H1 (cell line): ENCODE results near the gene CDC42EP2. TPM values are rescaled to one million over a fixed set of nuclear protein-coding genes. Genes with fewer than 3 reads are reported as not detected.

Experiments
- CTCF ChIA-PET: fragments of 300-600 bp; sonication (Branson Sonifier 250); formaldehyde crosslinking; loops from one replicate; lab custom pipeline; 2021; ENCODE audit not compliant: partially characterized antibody; lab: Charles Lee
- POLR2A ChIA-PET: fragments of 300-600 bp; sonication (Branson Sonifier 250); formaldehyde crosslinking; loops from one replicate; lab custom pipeline; 2021; ENCODE audit warnings: inconsistent platforms; ENCODE audit not compliant: partially characterized antibody; lab: Charles Lee
- DNase-seq, 2 experiments: peaks; one replicate each; pipeline versions ENCODE4 v3.0.0 to v3.0.0-alpha.2; 2010 to 2022; ENCODE audit warnings: low spot score in 2 of 2, low read depth in 1 of 2, mixed read lengths in 1 of 2
- FAIRE-seq: peaks from 2 replicates; lab custom pipeline; 2011; peaks lifted over from hg19 to GRCh38; lab: Jason Lieb, UNC
- H2AFZ ChIP-seq: 2 replicates; pipeline ENCODE4 v1.8.1; 2012; ENCODE audit warnings: low read length, inconsistent platforms
- H2AK5ac ChIP-seq: 2 replicates; pipeline ENCODE4 v1.6.1; 2013; ENCODE audit warnings: low read depth, low read length
- H2BK120ac ChIP-seq: replicated peaks from 2 replicates; pipeline ENCODE3; 2013; ENCODE audit warnings: low read depth, low read length, inconsistent platforms
- H2BK12ac ChIP-seq: 2 replicates; pipeline ENCODE4 v1.6.1; 2013; ENCODE audit warnings: low read depth, low read length
- H2BK15ac ChIP-seq: 2 replicates; pipeline ENCODE4 v1.6.1; 2013; ENCODE audit warnings: low read length
- H2BK20ac ChIP-seq: 2 replicates; pipeline ENCODE4 v1.6.1; 2013; ENCODE audit warnings: low read length
- H2BK5ac ChIP-seq: 2 replicates; pipeline ENCODE4 v1.6.1; 2013; ENCODE audit warnings: low read depth, low read length
- H3K14ac ChIP-seq: 2 replicates; pipeline ENCODE4 v1.6.1; 2013; ENCODE audit warnings: inconsistent platforms; ENCODE audit not compliant: insufficient read length
- H3K18ac ChIP-seq: 2 replicates; pipeline ENCODE4 v1.6.1; 2013; ENCODE audit warnings: low read length; ENCODE audit errors: extremely low read depth
- H3K23ac ChIP-seq: 2 replicates; pipeline ENCODE4 v1.6.1; 2013; ENCODE audit warnings: inconsistent platforms; ENCODE audit not compliant: insufficient read length
- H3K23me2 ChIP-seq: 2 replicates; pipeline ENCODE4 v1.6.1; 2013; ENCODE audit warnings: low read depth, low read length
- H3K27ac ChIP-seq: 2 replicates; pipeline ENCODE4 v1.6.1; 2011; ENCODE audit warnings: low read depth, low read length, inconsistent platforms
- H3K27me3 ChIP-seq, 4 experiments: replicated peaks in 1 of 4; 1 replicate in 1 of 4; 2 replicates in 3 of 4; pipeline versions ENCODE4 v1.6.1 to v1.8.1; 2011 to 2013; ENCODE audit warnings: low read length in 3 of 4, mild to moderate bottlenecking in 3 of 4, inconsistent platforms in 2 of 4, mixed read lengths in 2 of 4, moderate library complexity in 1 of 4; ENCODE audit not compliant: control insufficient read depth in 3 of 4, insufficient read depth in 3 of 4; ENCODE audit errors: extremely low read depth in 1 of 4
- H3K36me3 ChIP-seq, 4 experiments: 2 replicates each; pipeline versions ENCODE4 v1.6.1 to v1.8.1; 2011 to 2013; ENCODE audit warnings: mild to moderate bottlenecking in 4 of 4, low read length in 3 of 4, moderate library complexity in 2 of 4, control low read depth in 1 of 4, inconsistent platforms in 1 of 4; ENCODE audit not compliant: insufficient read depth in 4 of 4, control insufficient read depth in 2 of 4
- H3K4ac ChIP-seq: replicated peaks from 2 replicates; pipeline ENCODE3; 2013; ENCODE audit warnings: low read length, low read depth, mixed read lengths, inconsistent platforms; ENCODE audit not compliant: insufficient read length
- H3K4me1 ChIP-seq, 4 experiments: replicated peaks in 1 of 4; 1 replicate in 1 of 4; 2 replicates in 3 of 4; pipeline versions ENCODE4 v1.6.1 to v1.8.1; 2011 to 2013; ENCODE audit warnings: low read length in 3 of 4, inconsistent platforms in 2 of 4, mixed read lengths in 1 of 4; ENCODE audit not compliant: insufficient read depth in 4 of 4, control insufficient read depth in 3 of 4
- H3K4me2 ChIP-seq, 2 experiments: 2 replicates each; pipeline versions ENCODE4 v1.6.1 to v1.8.1; 2011 to 2013; ENCODE audit warnings: low read depth in 2 of 2, low read length in 2 of 2, control low read depth in 1 of 2, inconsistent platforms in 1 of 2, mild to moderate bottlenecking in 1 of 2; ENCODE audit not compliant: insufficient read depth in 1 of 2
- H3K4me3 ChIP-seq, 4 experiments: fragments of 200-600, 300-600 bp in 1 of 4; sonication (generic), shearing (Covaris generic), sonication (Bioruptor Twin) in 1 of 4; 2 replicates each; pipeline versions ENCODE4 v1.5.1 to v1.8.1; 2011 to 2016; ENCODE audit warnings: low read length in 4 of 4, low read depth in 3 of 4, control low read depth in 2 of 4, inconsistent platforms in 2 of 4, mild to moderate bottlenecking in 2 of 4, mixed read lengths in 1 of 4, moderate library complexity in 1 of 4; ENCODE audit not compliant: insufficient read depth in 2 of 4; ENCODE audit errors: extremely low read depth in 1 of 4
- H3K56ac ChIP-seq: replicated peaks from 2 replicates; pipeline ENCODE3; 2013; ENCODE audit warnings: low read depth, mild to moderate bottlenecking, mixed read lengths, low read length, inconsistent platforms; ENCODE audit not compliant: insufficient read length
- H3K79me1 ChIP-seq: 2 replicates; pipeline ENCODE4 v1.6.1; 2013; ENCODE audit warnings: low read depth, low read length, control low read depth
- H3K79me2 ChIP-seq, 2 experiments: 2 replicates each; pipeline versions ENCODE4 v1.6.1 to v1.8.1; 2012 to 2013; ENCODE audit warnings: low read length in 2 of 2, mild to moderate bottlenecking in 2 of 2, inconsistent platforms in 1 of 2; ENCODE audit not compliant: insufficient read depth in 2 of 2, control insufficient read depth in 1 of 2
- H3K9ac ChIP-seq, 4 experiments: replicated peaks in 1 of 4; 1 replicate in 1 of 4; 2 replicates in 3 of 4; pipeline versions ENCODE4 v1.6.1 to v1.8.1; 2011 to 2013; ENCODE audit warnings: low read depth in 3 of 4, low read length in 3 of 4, control low read depth in 2 of 4, mild to moderate bottlenecking in 2 of 4, moderate library complexity in 2 of 4, inconsistent platforms in 1 of 4; ENCODE audit errors: extremely low read depth in 1 of 4
- H3K9me3 ChIP-seq, 2 experiments: 2 replicates each; pipeline versions ENCODE4 v1.6.1 to v1.8.1; 2012 to 2013; ENCODE audit warnings: mild to moderate bottlenecking in 2 of 2, moderate library complexity in 2 of 2, control low read depth in 1 of 2, inconsistent platforms in 1 of 2, low read depth in 1 of 2, low read length in 1 of 2, mixed read lengths in 1 of 2; ENCODE audit not compliant: insufficient read depth in 2 of 2
- H4K20me1 ChIP-seq, 2 experiments: replicated peaks in 1 of 2; 2 replicates each; pipeline versions ENCODE3 to v1.8.1; 2011 to 2013; ENCODE audit warnings: inconsistent platforms in 2 of 2, low read length in 2 of 2, mild to moderate bottlenecking in 1 of 2; ENCODE audit not compliant: insufficient read depth in 2 of 2, control insufficient read depth in 1 of 2
- H4K5ac ChIP-seq: 2 replicates; pipeline ENCODE4 v1.6.1; 2013; ENCODE audit warnings: low read length, low read depth, mixed read lengths, inconsistent platforms; ENCODE audit not compliant: insufficient read length
- H4K8ac ChIP-seq: 2 replicates; pipeline ENCODE4 v1.8.0; 2013; ENCODE audit warnings: mild to moderate bottlenecking, moderate library complexity, low read length, inconsistent platforms; ENCODE audit not compliant: insufficient read depth; ENCODE audit errors: extremely low read depth
- H4K91ac ChIP-seq: replicated peaks from 2 replicates; pipeline ENCODE3; 2013; ENCODE audit warnings: low read length, mixed read lengths, inconsistent platforms; ENCODE audit not compliant: insufficient read length
- BRCA1 ChIP-seq: IDR thresholded peaks from 2 replicates; pipeline ENCODE4 v1.6.1; 2012; ENCODE audit warnings: low read depth, low read length, improper control_type of control experiment
- CBX8 ChIP-seq: fragments of 300-800, 300-1000 bp; sonication (generic); IDR thresholded peaks from 2 replicates; pipeline ENCODE4 v1.7.1; 2016; ENCODE audit warnings: low read depth, low read length, borderline replicate concordance
- CHD1 ChIP-seq: IDR thresholded peaks from 2 replicates; pipeline ENCODE4 v1.6.1; 2012; ENCODE audit warnings: low read depth, low read length, improper control_type of control experiment
- EZH2 ChIP-seq: fragments of 200-600 bp; sonication (generic); IDR thresholded peaks from 2 replicates; pipeline ENCODE4 v1.7.1; 2012; ENCODE audit warnings: low read depth, mild to moderate bottlenecking, moderate library complexity, low read length, inconsistent platforms; ENCODE audit not compliant: severe bottlenecking
- GTF2F1 ChIP-seq: IDR thresholded peaks from 2 replicates; pipeline ENCODE4 v1.6.1; 2012; ENCODE audit warnings: low read depth, low read length, improper control_type of control experiment, borderline replicate concordance
- HDAC6 ChIP-seq: IDR thresholded peaks from one replicate; pipeline ENCODE4 v1.7.1; 2012; ENCODE audit warnings: low read depth, mild to moderate bottlenecking, inconsistent platforms, low read length, moderate library complexity
- KDM4A ChIP-seq: IDR thresholded peaks from one replicate; pipeline ENCODE4 v1.7.1; 2012; ENCODE audit warnings: low read depth, mild to moderate bottlenecking, moderate library complexity, low read length, inconsistent platforms; ENCODE audit not compliant: severe bottlenecking
- NANOG ChIP-seq: IDR thresholded peaks from 2 replicates; pipeline ENCODE4 v1.6.1; 2011; ENCODE audit warnings: low read length, low read depth, mild to moderate bottlenecking, inconsistent platforms; ENCODE audit not compliant: insufficient read depth, poor library complexity, severe bottlenecking
- POLR2A ChIP-seq, 2 experiments: IDR thresholded peaks; 1 replicate in 1 of 2; 2 replicates in 1 of 2; pipeline ENCODE4 v1.6.1; 2011; ENCODE audit warnings: low read depth in 2 of 2, low read length in 2 of 2, mild to moderate bottlenecking in 2 of 2; ENCODE audit errors: control extremely low read depth in 1 of 2
- TAF1 ChIP-seq: IDR thresholded peaks from 2 replicates; pipeline ENCODE4 v1.6.1; 2011; ENCODE audit warnings: mild to moderate bottlenecking, low read depth, low read length
- TAF7 ChIP-seq: optimal IDR thresholded peaks from 2 replicates; pipeline ENCODE3; 2011; ENCODE audit warnings: low read depth, mild to moderate bottlenecking, inconsistent platforms, low read length, moderate library complexity, borderline replicate concordance
- TEAD4 ChIP-seq: IDR thresholded peaks from 2 replicates; pipeline ENCODE4 v1.6.1; 2012; ENCODE audit warnings: low read depth, low read length, inconsistent platforms, mixed read lengths
- ZNF274 ChIP-seq: IDR thresholded peaks from 2 replicates; pipeline ENCODE4 v1.7.0; 2012; ENCODE audit warnings: low read length, borderline replicate concordance; ENCODE audit errors: extremely low read depth
- WGBS, 2 experiments: shearing (Covaris generic) in 1 of 2; methylation state at CpG; one replicate each; pipeline versions ENCODE4 v1.1.6 to v1.1.7; 2013 to 2015; ENCODE audit warnings: low lambda C conversion rate in 2 of 2, mixed read lengths in 2 of 2, inconsistent platforms in 1 of 2, low coverage in 1 of 2, missing lambda C conversion rate in 1 of 2; ENCODE audit not compliant: insufficient replicate concordance in 2 of 2, insufficient coverage in 1 of 2, insufficient read length in 1 of 2; ENCODE audit errors: extremely low coverage in 1 of 2, missing lambda C conversion rate in 1 of 2; 5-methylcytosine and 5-hydroxymethylcytosine counted together
- polyA plus RNA-seq, 7 experiments: library from polyadenylated mRNA; depleted of rRNA in 3 of 7; stranded (reverse) in 5 of 7; unstranded in 2 of 7; fragments of >200 nt in 5 of 7; fragments of 200-250 nt in 2 of 7; gene quantifications; 1 replicate in 5 of 7; 2 replicates in 1 of 7; 4 replicates in 1 of 7; pipeline versions ENCODE4 v1.2.1 to v1.2.3, GENCODE V29; 2011 to 2013; ENCODE audit warnings: missing spikeins in 2 of 7, mixed read lengths in 2 of 7
- total RNA-seq: library from RNA; stranded (reverse); fragmentation: NEBNext Ultra II Directional; extraction: Animal tissue kit (Norgen Biotek cat#: 25700); gene quantifications from 2 replicates; pipeline ENCODE4 v1.2.1, GENCODE V29; 2021

The CDC42EP2 gene
- total and polyA plus RNA-seq, 2 of the 8 experiments (the other 6 are each of a cell fraction or from before 2014, with no cell fraction given) = 11.8 to 13.3 TPM

DNA sequence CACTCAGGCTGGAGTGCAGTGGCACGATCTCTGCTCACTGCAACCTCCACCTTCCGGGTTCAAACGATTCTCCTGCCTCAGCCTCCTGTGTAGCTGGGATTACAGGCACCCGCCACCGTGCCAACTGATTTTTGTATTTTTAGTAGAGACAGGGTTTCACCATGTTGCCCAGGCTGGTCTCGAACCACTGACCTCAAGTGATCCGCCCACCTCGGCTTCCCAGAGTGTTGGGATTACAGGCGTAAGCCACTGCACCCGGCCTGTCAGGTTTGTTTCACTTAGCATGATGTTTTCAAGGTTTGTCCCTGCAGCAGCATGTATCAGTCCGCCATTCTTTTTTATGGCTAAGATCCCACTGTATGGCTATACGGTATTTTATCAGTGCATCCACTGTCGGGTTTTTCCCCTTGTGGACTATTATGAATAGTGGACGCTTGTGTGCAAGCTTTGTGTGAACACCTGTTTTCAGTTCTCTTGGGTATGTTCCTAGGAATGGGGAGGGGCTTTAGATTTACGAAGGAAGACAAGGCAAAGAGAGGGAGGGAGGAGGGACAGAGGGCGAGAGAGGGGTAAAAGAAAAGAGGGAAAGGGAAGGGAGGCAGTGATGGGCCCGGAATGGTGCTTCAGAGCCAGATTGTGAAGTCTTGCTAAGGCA, 13.9 kb upstream of the CDC42EP2 start:
- no peak overlapping the region for H3K56ac ChIP-seq
- FAIRE-seq = no peak
- no peak overlapping the region for H2BK120ac ChIP-seq
- no peaks in the 10 kb centered on the region for H3K79me2 ChIP-seq
- H3K9me3 ChIP-seq = no peaks in the 10 kb centered on the region
- no peak overlapping the region for H3K4ac ChIP-seq
- ChIA-PET POLR2A (interaction anchor here (1.5 to 10.4 kb wide), 2 partner anchors 9 to 14 kb away, joined by 3 to 99 read pairs; partner anchors contain the start of gene CDC42EP2), CTCF (interaction anchor here (45.6 to 52.8 kb wide), 2 partner anchors 13 to 14 kb away, joined by 1179 read pairs; partner anchors contain the start of genes CDC42EP2 and DPF2)
- no peak for DNase-seq
- H3K4me2 ChIP-seq = no peak overlapping the region
- H2BK5ac ChIP-seq = no peak overlapping the region
- peaks cover 0 to 12% (median 9%) of the 10 kb centered on the region in 4 experiments; a peak in 6 of 7 replicates for H3K4me1 ChIP-seq
- peaks cover 0 to 6% of the 10 kb centered on the region in 2 experiments for H4K20me1 ChIP-seq
- H3K9ac ChIP-seq = no peak overlapping the region
- H3K79me1 ChIP-seq = no peaks in the 10 kb centered on the region
- no peak overlapping the region for H3K18ac ChIP-seq
- H3K4me3 ChIP-seq = no peak overlapping the region
- no peak overlapping the region for H4K8ac ChIP-seq
- no peak overlapping the region for H2BK12ac ChIP-seq
- H2BK15ac ChIP-seq = no peak overlapping the region
- no peak overlapping the region for H4K91ac ChIP-seq
- no peak overlapping the region for H3K14ac ChIP-seq
- H3K27ac ChIP-seq = no peak overlapping the region
- 88% methylated on average over 17 of the region's 17 CpGs; no CpG with 5 or more reads in 1 of the 2 experiments for WGBS, 2 experiments
- no peak overlapping the region for H4K5ac ChIP-seq
- H2AK5ac ChIP-seq = no peak overlapping the region
- H2AFZ ChIP-seq = no peak overlapping the region
- no peak overlapping the region for H3K23ac ChIP-seq
- H3K23me2 ChIP-seq = peaks cover 3% of the 10 kb centered on the region; the same call in 1 of the 2 replicates
- peaks cover 9 to 24% (median 19%) of the 10 kb centered on the region in 4 experiments for H3K36me3 ChIP-seq
- H3K27me3 ChIP-seq = peaks cover 0 to 2% (median 0%) of the 10 kb centered on the region in 4 experiments; a peak in 3 of 7 replicates
- no peak overlapping the region for H2BK20ac ChIP-seq
- TF ChIP-seq TAF1 (no peak), NANOG (no peak), CBX8 (no peak), CHD1 (no peak), TEAD4 (no peak), TAF7 (no peak), KDM4A (no peak), HDAC6 (no peak), POLR2A (IDR thresholded peaks at IDR 0.05; ENCODE audit: control extremely low read depth in 1 of 2, low read depth in 2 of 2, low read length in 2 of 2) (no peak), ZNF274 (no peak), GTF2F1 (no peak), EZH2 (no peak), BRCA1 (no peak)
